Upper lobe of left lung (tissue), 4 donors: Measurements from ENCODE around the gene SBNO1.

Experiments used
- EP300 ChIP-seq, 4 donors: sonication (generic); formaldehyde crosslinking; IDR thresholded peaks; one replicate each; pipeline ENCODE4 v1.5.1; 2017; ENCODE audit warnings: antibody characterized with exemption in 4 of 4, control low read depth in 2 of 4
- POLR2A ChIP-seq, 4 donors: fragments of 450-650 bp; IDR thresholded peaks; one replicate each; pipeline ENCODE4 v1.5.1; 2016 to 2017; ENCODE audit warnings: antibody characterized with exemption in 4 of 4, mild to moderate bottlenecking in 2 of 4
- POLR2AphosphoS5 ChIP-seq, 2 donors: sonication (generic); formaldehyde crosslinking; IDR thresholded peaks; one replicate each; pipeline ENCODE4 v1.5.1; 2017; ENCODE audit warnings: antibody characterized with exemption in 2 of 2
- TF ChIP-seq, protein P1 (sequence below), 6 experiments: fragments of 450-650 bp in 4 of 6; fragments of 200-600 bp in 2 of 6; sonication (generic) in 2 of 6; IDR thresholded peaks; one replicate each; pipeline ENCODE4 v1.5.1; 2016 to 2019; ENCODE audit warnings: antibody characterized with exemption in 6 of 6

DNA sequence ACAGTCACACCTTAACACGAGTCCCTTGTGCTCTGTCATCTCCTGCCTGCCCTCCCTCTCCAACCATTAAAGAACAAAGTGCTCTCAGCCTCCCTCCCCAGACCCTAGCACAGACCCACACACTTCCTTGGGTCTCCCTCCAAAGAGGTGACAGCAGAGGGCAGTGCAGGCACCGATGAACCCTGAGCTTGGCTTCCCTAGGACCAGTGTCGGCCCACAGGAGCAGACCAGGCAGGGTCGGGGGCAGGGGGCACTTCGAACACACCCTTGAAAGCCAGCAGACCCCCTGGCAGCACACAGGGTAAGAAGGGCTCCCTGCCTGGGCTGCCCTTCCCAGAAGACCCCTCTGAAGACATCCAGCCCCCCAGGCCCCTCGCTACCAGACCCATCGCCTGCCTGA lies 100.0 kb downstream of the SBNO1 start:
- TF ChIP-seq, protein P1, sequence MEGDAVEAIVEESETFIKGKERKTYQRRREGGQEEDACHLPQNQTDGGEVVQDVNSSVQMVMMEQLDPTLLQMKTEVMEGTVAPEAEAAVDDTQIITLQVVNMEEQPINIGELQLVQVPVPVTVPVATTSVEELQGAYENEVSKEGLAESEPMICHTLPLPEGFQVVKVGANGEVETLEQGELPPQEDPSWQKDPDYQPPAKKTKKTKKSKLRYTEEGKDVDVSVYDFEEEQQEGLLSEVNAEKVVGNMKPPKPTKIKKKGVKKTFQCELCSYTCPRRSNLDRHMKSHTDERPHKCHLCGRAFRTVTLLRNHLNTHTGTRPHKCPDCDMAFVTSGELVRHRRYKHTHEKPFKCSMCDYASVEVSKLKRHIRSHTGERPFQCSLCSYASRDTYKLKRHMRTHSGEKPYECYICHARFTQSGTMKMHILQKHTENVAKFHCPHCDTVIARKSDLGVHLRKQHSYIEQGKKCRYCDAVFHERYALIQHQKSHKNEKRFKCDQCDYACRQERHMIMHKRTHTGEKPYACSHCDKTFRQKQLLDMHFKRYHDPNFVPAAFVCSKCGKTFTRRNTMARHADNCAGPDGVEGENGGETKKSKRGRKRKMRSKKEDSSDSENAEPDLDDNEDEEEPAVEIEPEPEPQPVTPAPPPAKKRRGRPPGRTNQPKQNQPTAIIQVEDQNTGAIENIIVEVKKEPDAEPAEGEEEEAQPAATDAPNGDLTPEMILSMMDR (IDR thresholded peaks at IDR 0.05) = no peak
- TF ChIP-seq POLR2A (IDR thresholded peaks at IDR 0.05) (no peak), POLR2AphosphoS5 (IDR thresholded peaks at IDR 0.05) (no peak), EP300 (IDR thresholded peaks at IDR 0.05) (no peak)
